Gastroesophageal sphincter (tissue), 3 donors: Measurements from ENCODE around the gene OR10A5.
"Not testable (repeated sequence)": the region's sequence is repeated elsewhere in the genome, so short reads cannot be mapped to it uniquely, and the experiment has no call there.

Experiments used
- CTCF ChIP-seq, 4 experiments: fragments of 200-600 bp in 2 of 4; fragments of 450-650 bp in 2 of 4; sonication (generic) in 1 of 4; IDR thresholded peaks; one replicate each; pipeline ENCODE4 v1.5.1; 2017 to 2019; ENCODE audit warnings: antibody characterized with exemption in 4 of 4, mild to moderate bottlenecking in 2 of 4, moderate library complexity in 2 of 4
- EP300 ChIP-seq: sonication (generic); formaldehyde crosslinking; IDR thresholded peaks from one replicate; pipeline ENCODE4 v1.6.1; 2017; ENCODE audit warnings: antibody characterized with exemption, mild to moderate bottlenecking
- POLR2A ChIP-seq, 2 donors: fragments of 450-650 bp; IDR thresholded peaks; one replicate each; pipeline ENCODE4 v1.6.1; 2017; ENCODE audit warnings: antibody characterized with exemption in 2 of 2, mild to moderate bottlenecking in 2 of 2, moderate library complexity in 1 of 2
- POLR2AphosphoS5 ChIP-seq: sonication (generic); formaldehyde crosslinking; IDR thresholded peaks from one replicate; pipeline ENCODE4 v1.6.1; 2017; ENCODE audit warnings: antibody characterized with exemption

DNA sequence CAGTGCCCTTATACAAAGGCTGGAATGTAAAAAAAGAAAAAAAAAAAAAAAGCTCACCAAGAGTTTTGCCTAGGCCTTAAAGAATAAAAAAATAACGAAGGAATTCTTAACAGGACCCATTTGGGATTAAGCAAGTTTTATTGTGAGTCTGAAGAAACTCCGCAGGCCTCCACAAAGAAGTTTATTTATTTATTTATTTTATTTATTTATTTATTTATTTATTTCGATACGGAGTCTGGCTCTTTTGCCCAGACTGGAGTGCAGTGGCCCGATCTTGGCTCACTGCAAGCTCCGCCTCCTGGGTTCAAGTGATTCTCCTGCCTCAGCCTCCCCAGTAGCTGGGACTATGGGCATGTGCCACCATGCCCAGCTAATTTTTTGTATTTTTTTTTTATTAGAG is 9.3 kb downstream of the OR10A5 start:
- TF ChIP-seq POLR2AphosphoS5; POLR2A (IDR thresholded peaks at IDR 0.05); EP300; CTCF (IDR thresholded peaks at IDR 0.05): not testable (repeated sequence)
